Fibroblast of lung (primary cell): ENCODE data around the gene LIMS1. TPM values are rescaled to one million over a fixed set of nuclear protein-coding genes. Genes with fewer than 3 reads are reported as not detected.

ENCODE experiments used
- DNase-seq, 2 donors: peaks; one replicate each; pipeline versions ENCODE4 v3.0.0 to v3.0.0-alpha.2; 2010; ENCODE audit warnings: low read depth in 2 of 2
- H2AFZ ChIP-seq: 2 replicates; pipeline ENCODE4 v1.5.1; 2012; ENCODE audit warnings: low read length, control low read depth, inconsistent platforms
- H3K27ac ChIP-seq: 2 replicates; pipeline ENCODE4 v1.5.1; 2011; ENCODE audit warnings: low read length, control low read depth; ENCODE audit not compliant: insufficient read depth
- H3K27me3 ChIP-seq: 2 replicates; pipeline ENCODE4 v1.5.1; 2011; ENCODE audit warnings: mild to moderate bottlenecking, low read length; ENCODE audit not compliant: control insufficient read depth, insufficient read depth
- H3K36me3 ChIP-seq: 2 replicates; pipeline ENCODE4 v1.5.1; 2011; ENCODE audit warnings: low read length; ENCODE audit not compliant: control insufficient read depth, insufficient read depth
- H3K4me1 ChIP-seq: 2 replicates; pipeline ENCODE4 v1.5.1; 2011; ENCODE audit warnings: low read length; ENCODE audit not compliant: control insufficient read depth, insufficient read depth; ENCODE audit errors: extremely low read depth
- H3K4me2 ChIP-seq: 2 replicates; pipeline ENCODE4 v1.5.1; 2011; ENCODE audit warnings: low read length, control low read depth; ENCODE audit not compliant: insufficient read depth; ENCODE audit errors: extremely low read depth
- H3K4me3 ChIP-seq, 4 experiments: fragments of 200-600 bp in 1 of 4; sonication (generic) in 1 of 4; replicated peaks in 1 of 4; 2 replicates each; pipeline ENCODE4 v1.5.1; 2011 to 2016; ENCODE audit warnings: low read length in 4 of 4, low read depth in 3 of 4, mild to moderate bottlenecking in 3 of 4, control low read depth in 2 of 4, inconsistent platforms in 1 of 4, mixed read lengths in 1 of 4; ENCODE audit not compliant: insufficient read depth in 1 of 4; ENCODE audit errors: control extremely low read depth in 1 of 4
- H3K79me2 ChIP-seq: 2 replicates; pipeline ENCODE4 v1.5.1; 2012; ENCODE audit warnings: mild to moderate bottlenecking, low read length, inconsistent platforms; ENCODE audit not compliant: control insufficient read depth, insufficient read depth
- H3K9ac ChIP-seq: 2 replicates; pipeline ENCODE4 v1.5.1; 2011; ENCODE audit warnings: mild to moderate bottlenecking, low read length, control low read depth; ENCODE audit not compliant: insufficient read depth
- H3K9me3 ChIP-seq: 2 replicates; pipeline ENCODE4 v1.5.1; 2012; ENCODE audit warnings: low read depth, low read length; ENCODE audit not compliant: control insufficient read depth, insufficient read depth
- H4K20me1 ChIP-seq: 2 replicates; pipeline ENCODE4 v1.5.1; 2011; ENCODE audit warnings: low read length; ENCODE audit not compliant: control insufficient read depth, insufficient read depth; ENCODE audit errors: extremely low read depth
- CTCF ChIP-seq, 2 donors: IDR thresholded peaks in 1 of 2; conservative IDR thresholded peaks in 1 of 2; 1 replicate in 1 of 2; 2 replicates in 1 of 2; pipeline ENCODE4 v1.5.1; 2011 to 2012; ENCODE audit warnings: low read length in 2 of 2, control low read depth in 1 of 2, inconsistent platforms in 1 of 2, low read depth in 1 of 2, mild to moderate bottlenecking in 1 of 2
- EZH2 ChIP-seq: IDR thresholded peaks from 2 replicates; pipeline ENCODE4 v1.5.1; 2012; ENCODE audit warnings: low read length, control low read depth, mild to moderate bottlenecking; ENCODE audit errors: missing control alignments
- polyA plus RNA-seq, 2 donors: library from polyadenylated mRNA; depleted of rRNA in 1 of 2; stranded (reverse) in 1 of 2; unstranded in 1 of 2; fragments of >200 nt; gene quantifications; 2 replicates each; pipeline ENCODE4 v1.2.1, GENCODE V29; 2011 to 2012; ENCODE audit warnings: missing spikeins in 1 of 2
- total RNA-seq: library from RNA; depleted of rRNA; stranded (reverse); fragments of >200 nt; gene quantifications from 2 replicates; pipeline ENCODE4 v1.2.1, GENCODE V29; 2014

The LIMS1 gene
- total and polyA plus RNA-seq, 2 donors (not counting 1 experiment from before 2014, with no cell fraction given) = 52.7 to 108 TPM

GRCh38 chr2:108613261-108614042 lies 79.2 kb downstream of the LIMS1 start:
- DNase-seq = no peak
- H3K4me1 ChIP-seq = peaks cover 12% of the 10 kb centered on the region
- peak overlapping the region; percentile 60 for H3K27ac ChIP-seq
- TF ChIP-seq CTCF (conservative IDR thresholded peaks at IDR 0.05 in 1 of 2, IDR thresholded peaks at IDR 0.05 in 1 of 2; ENCODE audit: low read depth in 1 of 2, low read length in 2 of 2) (no peak), EZH2 (no peak)
- no peak overlapping the region for H2AFZ ChIP-seq
- no peak overlapping the region for H3K4me3 ChIP-seq
- H3K27me3 ChIP-seq = no peaks in the 10 kb centered on the region
- peak overlapping the region; percentile 11 for H3K4me2 ChIP-seq
- peaks cover 21% of the 10 kb centered on the region for H3K79me2 ChIP-seq
- H3K9me3 ChIP-seq = no peaks in the 10 kb centered on the region
- H4K20me1 ChIP-seq = no peaks in the 10 kb centered on the region
- no peaks in the 10 kb centered on the region for H3K36me3 ChIP-seq
- no peak overlapping the region for H3K9ac ChIP-seq

GRCh38 chr2:108614043-108614545 lies 79.8 kb downstream of the LIMS1 start:
- peaks cover 18% of the 10 kb centered on the region for H3K79me2 ChIP-seq
- H3K4me2 ChIP-seq = no peak overlapping the region
- H2AFZ ChIP-seq = no peak overlapping the region
- no peak overlapping the region for H3K27ac ChIP-seq
- no peaks in the 10 kb centered on the region for H3K36me3 ChIP-seq
- no peaks in the 10 kb centered on the region for H3K27me3 ChIP-seq
- no peaks in the 10 kb centered on the region for H3K9me3 ChIP-seq
- no peak overlapping the region for H3K4me3 ChIP-seq
- DNase-seq = no peak
- TF ChIP-seq EZH2 = no peak
- no peak overlapping the region for H3K9ac ChIP-seq
- H4K20me1 ChIP-seq = no peaks in the 10 kb centered on the region
- H3K4me1 ChIP-seq = peaks cover 12% of the 10 kb centered on the region

GRCh38 chr2:108614659-108615058 lies 80.4 kb downstream of the LIMS1 start:
- no peak for DNase-seq
- no peaks in the 10 kb centered on the region for H3K9me3 ChIP-seq
- H3K4me2 ChIP-seq = no peak overlapping the region
- H3K4me3 ChIP-seq = no peak overlapping the region
- H3K27ac ChIP-seq = no peak overlapping the region
- H3K9ac ChIP-seq = no peak overlapping the region
- TF ChIP-seq EZH2 (no peak), CTCF (conservative IDR thresholded peaks at IDR 0.05 in 1 of 2, IDR thresholded peaks at IDR 0.05 in 1 of 2; ENCODE audit: low read depth in 1 of 2, low read length in 2 of 2) (no peak)
- peaks cover 12% of the 10 kb centered on the region for H3K4me1 ChIP-seq
- no peaks in the 10 kb centered on the region for H3K36me3 ChIP-seq
- H3K79me2 ChIP-seq = peaks cover 18% of the 10 kb centered on the region
- H3K27me3 ChIP-seq = no peaks in the 10 kb centered on the region
- no peaks in the 10 kb centered on the region for H4K20me1 ChIP-seq
- no peak overlapping the region for H2AFZ ChIP-seq
